GM18867 (cell line): ENCODE data around the gene PLEKHN1.

ENCODE experiments used
- ATAC-seq: cut with Tn5 transposase; IDR thresholded peaks from one replicate; pipeline ENCODE4 v1.9.1; 2021; ENCODE audit warnings: mild to moderate bottlenecking, moderate library complexity; ENCODE audit not compliant: unreplicated experiment

The PLEKHN1 gene

DNA sequence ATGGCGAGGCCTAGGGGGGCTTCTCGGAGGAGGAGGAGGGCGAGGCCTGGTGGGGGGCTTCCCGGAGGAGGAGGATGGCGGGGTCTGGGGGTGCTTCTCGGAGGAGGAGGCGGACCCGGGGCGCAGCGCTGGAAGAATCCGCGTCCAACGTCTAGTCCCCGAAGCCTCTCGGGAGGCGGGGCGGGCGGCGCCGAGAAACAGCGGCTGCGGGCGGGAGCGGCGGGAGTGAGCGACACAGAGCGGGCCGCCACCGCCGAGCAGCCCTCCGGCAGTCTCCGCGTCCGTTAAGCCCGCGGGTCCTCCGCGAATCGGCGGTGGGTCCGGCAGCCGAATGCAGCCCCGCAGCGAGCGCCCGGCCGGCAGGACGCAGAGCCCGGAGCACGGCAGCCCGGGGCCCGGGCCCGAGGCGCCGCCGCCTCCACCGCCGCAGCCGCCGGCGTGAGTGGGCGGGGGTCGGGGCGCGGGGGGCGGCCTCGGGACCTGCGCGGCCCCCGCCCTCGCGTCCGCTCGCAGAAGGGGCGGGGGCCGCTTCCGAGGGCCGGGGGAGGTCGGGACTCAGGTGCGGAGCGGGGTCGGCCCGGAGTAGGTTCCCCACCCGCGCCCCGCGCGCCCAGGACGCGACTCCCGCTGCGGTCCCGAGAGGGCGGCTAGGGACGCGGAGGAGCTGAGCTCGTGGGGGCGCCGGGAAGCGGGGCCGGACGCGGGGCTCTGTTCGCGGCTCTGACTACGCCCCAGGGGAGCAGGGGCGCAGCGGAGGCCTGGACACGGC, 5.7 kb upstream of the PLEKHN1 start, which contains the start of gene KLHL17:
TSS of gene KLHL17 (plus strand) at position 222 of the 769 bp plus-strand sequence. CDS start at position 332, 110 bp downstream.
- peak; percentile 42 for ATAC-seq

DNA sequence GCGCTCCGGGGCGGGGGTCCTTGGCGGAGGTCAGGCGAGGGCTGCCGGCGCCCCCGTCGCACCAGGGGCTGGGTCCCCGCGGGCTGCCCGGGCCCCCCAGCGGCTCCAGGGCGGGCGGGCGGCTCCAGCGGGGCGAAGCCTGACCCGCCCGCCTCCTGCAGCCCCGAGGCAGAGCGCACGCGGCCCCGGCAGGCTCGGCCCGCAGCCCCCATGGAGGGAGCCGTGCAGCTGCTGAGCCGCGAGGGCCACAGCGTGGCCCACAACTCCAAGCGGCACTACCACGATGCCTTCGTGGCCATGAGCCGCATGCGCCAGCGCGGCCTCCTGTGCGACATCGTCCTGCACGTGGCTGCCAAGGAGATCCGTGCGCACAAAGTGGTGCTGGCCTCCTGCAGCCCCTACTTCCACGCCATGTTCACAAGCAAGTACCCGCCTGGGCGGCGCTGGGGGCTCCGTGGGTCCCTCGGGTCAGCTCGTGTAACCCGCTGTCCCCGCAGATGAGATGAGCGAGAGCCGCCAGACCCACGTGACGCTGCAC, 5.1 kb upstream of the PLEKHN1 start:
- no peak for ATAC-seq

DNA sequence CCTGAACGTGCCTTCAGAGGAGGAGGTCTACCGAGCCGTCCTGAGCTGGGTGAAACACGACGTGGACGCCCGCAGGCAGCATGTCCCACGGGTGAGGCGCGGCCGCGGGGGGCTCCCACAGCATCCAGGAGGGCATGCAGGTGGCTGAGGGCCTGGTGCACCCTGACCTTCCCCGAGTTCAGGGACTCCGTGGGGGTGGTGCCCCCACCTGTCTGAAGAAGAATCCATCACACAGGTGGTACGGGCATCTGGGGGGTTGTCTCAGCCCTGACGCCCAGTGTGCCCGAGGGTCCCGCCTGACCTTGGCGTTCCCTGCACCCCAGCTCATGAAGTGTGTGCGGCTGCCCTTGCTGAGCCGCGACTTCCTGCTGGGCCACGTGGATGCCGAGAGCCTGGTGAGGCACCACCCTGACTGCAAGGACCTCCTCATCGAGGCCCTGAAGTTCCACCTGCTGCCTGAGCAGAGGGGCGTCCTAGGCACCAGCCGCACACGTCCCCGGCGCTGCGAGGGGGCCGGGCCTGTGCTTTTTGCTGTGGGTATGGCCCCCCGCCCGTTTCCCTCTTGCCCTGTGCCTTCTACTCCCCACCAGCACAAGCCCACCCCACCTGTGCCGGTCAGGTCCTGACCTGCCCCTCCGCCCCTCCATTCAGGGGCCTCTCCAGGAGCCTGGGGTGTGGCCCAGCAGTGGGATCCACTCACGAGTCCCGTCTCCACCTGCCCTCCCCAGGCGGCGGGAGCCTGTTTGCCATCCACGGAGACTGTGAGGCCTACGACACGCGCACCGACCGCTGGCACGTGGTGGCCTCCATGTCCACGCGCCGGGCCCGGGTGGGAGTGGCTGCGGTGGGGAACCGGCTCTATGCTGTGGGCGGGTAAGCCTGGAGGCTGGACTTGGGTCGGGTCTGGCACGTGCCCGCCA, 3.6 kb upstream of the PLEKHN1 start:
- no peak for ATAC-seq

DNA sequence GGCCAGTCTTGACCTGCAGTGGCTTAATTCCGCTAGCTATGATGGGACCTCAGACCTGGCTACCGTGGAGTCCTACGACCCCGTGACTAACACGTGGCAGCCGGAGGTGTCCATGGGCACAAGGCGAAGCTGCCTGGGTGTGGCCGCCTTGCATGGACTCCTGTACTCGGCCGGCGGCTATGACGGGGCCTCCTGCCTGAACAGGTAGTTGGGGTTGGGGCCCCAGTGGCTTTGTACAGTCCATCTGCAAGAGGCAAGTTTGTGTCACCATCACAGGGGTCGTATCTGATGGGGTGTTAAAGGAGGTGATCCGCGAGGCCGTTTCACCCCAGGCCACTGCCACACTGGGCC, 3.0 kb upstream of the PLEKHN1 start:
- ATAC-seq = no peak

DNA sequence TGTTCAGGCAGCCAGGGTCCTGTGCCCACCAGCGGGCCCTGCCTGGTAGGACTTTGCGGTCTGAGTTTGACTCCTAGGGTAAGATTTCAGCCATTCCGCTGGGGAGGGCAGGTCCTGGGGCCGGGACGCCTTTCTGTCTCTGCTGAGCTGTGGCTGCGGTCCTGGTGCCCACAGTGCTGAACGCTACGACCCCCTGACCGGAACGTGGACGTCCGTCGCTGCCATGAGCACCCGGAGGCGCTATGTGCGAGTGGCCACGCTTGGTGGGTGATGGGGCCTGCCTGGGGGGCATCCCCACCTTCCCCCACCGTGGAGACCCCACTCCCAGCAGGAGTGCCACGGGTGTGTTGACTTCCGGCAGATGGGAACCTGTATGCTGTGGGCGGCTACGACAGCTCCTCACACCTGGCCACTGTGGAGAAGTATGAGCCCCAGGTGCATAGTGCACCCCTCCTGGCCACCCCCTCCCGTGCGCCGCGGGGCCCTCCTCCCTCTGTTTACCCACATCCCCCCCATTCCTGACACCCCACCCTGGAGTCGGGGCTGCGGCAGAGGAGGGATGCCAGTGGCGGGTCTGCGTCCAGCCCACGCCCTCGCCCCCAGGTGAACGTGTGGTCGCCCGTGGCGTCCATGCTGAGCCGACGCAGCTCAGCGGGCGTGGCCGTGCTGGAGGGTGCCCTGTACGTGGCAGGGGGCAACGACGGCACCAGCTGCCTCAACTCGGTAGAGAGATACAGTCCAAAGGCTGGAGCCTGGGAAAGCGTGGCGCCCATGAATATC, 2.3 kb upstream of the PLEKHN1 start:
- ATAC-seq = no peak

DNA sequence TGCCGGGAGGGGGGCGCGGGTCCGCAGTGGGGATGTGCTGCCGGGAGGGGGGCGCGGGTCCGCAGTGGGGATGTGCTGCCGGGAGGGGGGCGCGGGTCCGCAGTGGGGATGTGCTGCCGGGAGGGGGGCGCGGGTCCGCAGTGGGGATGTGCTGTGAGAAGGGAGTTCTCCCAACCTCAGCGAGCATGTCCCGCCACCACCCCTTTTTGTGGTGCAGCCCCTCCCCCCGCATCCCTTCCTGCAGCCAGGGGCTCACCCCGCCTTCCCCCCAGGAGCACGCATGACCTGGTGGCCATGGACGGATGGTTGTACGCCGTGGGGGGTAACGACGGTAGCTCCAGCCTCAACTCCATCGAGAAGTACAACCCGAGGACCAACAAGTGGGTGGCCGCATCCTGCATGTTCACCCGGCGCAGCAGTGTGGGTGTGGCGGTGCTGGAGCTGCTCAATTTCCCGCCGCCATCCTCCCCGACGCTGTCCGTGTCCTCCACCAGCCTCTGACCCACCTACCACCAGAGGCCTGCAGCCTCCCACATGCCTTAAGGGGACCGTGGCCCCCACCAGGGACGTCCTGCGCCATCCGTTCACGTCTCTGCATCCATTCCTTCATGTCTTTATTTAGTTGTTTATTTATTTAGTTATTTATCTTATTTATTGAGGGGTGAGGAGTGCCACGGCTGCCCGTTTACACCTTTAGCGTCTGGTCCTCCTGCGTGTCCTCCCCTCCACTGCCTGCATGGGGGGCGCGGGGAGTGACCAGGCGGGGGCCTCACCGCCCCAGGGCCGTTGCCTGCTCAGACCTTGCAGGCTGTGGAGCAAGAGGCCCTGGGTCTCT, 1.4 kb upstream of the PLEKHN1 start:
- no peak for ATAC-seq

DNA sequence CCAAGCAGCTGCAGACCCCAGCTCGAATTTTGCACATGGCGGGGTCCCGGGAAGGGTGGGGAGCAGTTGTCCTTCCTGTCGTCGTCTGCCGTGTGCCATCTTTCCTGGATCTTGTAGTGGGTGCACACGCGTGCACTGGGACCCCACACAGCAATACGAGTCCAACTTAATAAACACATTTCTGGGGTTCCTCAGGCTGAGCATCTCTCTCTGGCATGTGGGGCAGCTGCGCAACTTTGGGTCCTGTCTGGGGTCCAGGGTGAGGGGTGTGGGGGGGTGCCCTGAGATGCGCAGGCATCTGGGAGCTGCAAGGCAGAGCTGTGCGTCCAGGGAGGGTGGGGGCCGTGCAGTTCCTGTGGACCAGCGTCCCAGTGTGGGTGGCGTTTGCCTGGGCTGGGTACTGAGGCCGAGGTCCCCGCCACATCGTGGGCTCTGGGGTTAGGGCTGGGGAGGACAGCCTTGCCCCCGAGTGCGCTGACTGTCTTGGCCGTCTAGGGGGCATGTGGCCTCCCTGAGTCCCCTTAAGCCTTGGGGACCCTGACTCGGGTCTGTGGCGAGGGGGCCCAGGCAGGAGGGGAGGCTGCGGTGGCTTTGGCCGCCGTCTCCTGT, 652 bp upstream of the PLEKHN1 start:
- no peak for ATAC-seq

DNA sequence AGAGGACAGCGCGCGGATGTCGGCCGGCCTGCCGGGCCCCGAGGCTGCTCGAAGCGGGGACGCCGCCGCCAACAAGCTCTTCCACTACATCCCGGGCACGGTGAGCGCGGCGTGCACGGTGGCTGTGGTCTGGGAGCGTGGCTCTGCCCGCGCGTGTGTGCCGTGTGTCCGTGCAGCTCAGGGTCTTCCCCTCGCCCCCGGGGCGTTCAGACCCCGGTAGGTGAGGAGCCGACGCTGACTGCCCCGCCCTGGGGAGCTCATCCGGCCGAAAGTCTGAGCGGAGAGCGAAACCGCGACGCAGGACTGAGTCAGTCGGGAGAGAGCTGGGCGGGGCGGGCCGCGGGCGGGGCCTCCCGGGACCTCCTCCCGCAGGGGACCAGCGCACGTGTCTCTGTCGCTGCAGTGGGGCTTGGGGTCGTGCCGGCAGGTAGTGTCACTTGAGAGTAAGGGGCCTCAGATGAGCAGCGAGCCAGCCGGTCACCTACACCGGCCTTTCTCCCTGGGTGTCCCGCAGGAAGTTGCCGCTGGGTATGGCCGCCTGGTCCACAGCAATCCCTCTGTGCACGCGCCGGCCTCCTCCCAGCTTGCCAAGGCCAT, 520 bp downstream of the PLEKHN1 start:
- ATAC-seq = peak; percentile 44

DNA sequence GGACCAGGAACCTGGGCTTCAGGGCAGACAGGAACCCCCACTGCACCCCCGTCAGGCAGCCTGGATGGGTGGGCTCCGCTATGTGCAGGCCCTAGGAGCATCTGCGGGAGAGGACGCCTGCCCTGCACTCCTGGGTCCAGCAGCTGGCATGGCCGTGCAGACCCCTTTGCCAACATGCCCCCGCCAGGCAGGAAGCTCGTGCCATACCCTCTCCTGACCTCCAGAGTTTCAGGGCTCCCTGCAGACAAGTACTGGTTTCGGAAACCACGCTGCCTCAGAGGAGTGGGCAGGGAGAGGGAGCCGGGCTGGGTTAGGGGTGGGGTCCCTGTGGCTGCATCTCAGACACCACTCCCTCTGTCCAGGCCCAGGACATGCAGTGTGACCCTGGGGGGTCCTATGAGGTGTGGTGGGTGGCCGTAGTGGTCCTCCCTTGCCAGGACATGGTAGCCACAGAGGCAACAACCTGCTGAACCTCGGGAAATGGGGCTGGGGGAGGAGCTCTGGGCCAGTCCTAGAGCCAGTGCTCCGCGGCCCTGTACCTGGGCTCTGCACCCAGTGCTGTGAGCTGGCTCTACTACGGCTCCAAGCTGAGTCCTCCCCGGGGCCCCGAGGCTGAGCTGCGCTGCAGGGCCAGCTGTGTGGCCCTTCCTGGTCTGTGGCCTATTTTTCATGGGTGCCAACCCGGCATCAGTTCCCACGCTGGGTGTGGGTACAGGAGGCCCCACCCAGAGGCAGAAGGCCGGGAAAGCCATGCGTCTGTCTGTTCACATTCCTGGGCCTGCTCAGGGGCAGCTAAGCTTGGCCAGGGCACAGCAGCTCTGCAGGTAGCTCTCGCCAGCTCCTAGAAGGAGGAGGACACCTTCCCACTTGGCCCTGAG, 1.4 kb downstream of the PLEKHN1 start:
- no peak for ATAC-seq

DNA sequence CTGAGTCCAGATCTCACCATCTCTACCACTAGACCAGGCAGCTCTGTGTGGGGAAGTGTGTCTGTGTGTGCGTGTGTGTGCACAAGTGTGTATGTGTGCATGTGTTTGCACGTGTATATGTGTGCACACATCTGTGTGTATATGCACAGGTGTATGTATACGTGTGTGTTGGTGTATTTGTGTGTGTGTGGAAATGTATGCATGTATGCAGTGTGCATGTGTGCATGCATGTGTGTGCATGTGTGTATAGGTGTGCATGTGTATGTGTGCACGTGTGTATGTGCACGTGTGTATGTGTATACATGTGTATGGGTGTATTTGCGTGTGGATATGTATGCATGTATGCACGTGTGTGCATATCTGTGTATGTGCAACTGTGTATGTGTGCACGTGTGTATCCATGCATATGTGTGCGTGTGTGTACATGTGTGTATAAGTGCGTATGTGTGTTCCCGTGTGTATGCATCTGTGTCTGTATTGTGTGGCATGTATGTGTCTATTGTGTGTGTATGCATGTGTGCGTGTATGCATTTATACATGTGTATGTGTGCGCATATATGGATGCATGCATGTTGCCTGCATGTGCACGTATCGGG, 3.1 kb downstream of the PLEKHN1 start:
- no peak for ATAC-seq

DNA sequence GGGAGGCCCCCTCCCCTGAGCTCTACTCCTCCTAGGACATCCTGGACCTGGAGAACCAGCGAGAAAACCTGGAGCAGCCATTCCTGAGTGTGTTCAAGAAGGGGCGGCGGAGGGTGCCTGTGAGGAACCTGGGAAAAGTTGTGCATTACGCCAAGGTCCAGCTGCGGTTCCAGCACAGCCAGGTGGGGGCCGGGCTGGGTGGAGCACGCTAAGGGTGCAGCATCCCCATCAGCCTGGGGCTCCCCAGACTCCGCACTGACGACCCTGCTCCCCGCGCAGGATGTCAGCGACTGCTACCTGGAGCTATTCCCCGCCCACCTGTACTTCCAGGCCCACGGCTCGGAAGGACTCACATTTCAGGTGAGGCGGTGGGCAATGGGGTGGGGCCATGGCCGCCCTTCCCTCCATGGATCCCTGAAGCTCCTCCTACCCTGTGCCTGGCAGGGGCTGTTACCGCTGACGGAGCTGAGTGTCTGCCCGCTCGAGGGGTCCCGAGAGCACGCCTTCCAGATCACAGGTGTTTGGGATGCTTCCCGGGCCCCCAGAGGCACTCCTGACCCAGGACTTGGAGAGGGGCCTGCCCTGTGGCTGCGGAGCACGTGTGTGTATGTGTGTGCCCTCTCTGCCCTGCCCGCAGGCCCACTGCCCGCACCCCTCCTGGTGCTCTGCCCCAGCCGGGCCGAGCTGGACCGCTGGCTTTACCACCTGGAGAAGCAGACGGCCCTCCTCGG, 4.1 kb downstream of the PLEKHN1 start:
- ATAC-seq = no peak

DNA sequence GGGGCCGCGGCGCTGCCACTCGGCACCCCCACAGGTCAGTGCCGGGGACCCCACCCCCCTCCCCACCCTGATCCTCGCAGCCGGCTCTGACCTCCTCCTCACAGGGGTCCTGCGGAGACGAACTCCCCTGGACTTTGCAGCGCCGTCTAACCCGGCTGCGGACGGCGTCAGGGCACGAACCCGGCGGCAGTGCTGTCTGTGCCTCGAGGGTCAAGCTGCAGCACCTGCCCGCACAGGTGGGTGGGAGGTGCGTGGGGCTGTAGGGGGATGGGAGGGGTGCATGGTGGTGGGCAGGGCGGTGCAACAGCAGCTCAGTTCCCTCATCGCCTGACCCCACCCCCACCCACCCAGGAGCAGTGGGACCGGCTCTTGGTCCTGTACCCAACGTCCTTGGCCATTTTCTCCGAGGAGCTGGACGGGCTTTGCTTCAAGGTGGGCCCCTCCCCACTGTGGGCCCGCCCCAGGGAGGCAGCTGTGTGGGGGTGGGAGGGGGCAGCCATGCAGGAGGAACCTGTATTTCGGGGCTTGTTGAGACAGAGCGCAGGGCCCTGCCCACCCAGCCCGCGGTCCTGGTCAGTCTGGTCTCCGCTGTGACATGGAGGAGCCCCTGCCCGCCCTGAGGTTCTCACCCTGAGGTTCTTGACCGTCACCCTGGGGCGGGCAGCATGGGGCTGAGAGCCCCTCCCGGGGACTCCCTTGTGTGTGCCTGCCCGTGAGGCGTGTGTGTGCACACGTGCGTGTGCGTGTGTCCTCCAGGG, 4.9 kb downstream of the PLEKHN1 start:
- no peak for ATAC-seq

DNA sequence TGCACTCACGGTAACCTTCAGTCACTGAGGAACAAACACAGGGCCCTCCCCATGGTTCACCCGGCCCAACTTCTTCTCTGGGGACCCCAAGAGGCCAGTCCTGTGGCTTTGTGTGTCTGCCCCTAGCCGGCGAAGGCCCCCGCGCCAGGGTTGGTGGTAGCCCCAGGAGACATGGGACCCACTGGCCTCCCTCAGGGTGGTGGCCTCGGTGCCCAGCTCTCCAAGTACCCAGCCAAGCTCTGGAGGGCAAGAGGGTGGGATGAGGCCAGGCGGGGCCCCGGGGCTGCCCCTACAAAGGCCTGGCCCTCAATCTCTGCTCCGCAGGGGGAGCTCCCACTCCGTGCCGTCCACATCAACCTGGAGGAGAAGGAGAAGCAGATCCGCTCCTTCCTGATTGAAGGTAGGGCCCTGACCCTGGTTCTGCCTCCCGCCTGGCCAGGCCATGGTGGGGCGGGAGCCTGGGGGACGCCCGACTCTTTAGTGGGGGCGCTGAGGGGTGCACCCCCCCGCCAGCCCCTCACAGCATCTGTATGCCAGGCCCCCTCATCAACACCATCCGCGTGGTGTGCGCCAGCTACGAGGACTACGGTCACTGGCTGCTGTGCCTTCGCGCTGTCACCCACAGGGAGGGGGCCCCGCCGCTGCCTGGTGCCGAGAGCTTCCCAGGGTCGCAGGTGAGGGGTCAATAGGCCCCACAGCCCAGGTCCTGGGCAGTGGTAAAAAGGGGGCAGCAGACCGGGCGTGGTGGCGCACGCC, 5.6 kb downstream of the PLEKHN1 start:
- ATAC-seq = no peak

DNA sequence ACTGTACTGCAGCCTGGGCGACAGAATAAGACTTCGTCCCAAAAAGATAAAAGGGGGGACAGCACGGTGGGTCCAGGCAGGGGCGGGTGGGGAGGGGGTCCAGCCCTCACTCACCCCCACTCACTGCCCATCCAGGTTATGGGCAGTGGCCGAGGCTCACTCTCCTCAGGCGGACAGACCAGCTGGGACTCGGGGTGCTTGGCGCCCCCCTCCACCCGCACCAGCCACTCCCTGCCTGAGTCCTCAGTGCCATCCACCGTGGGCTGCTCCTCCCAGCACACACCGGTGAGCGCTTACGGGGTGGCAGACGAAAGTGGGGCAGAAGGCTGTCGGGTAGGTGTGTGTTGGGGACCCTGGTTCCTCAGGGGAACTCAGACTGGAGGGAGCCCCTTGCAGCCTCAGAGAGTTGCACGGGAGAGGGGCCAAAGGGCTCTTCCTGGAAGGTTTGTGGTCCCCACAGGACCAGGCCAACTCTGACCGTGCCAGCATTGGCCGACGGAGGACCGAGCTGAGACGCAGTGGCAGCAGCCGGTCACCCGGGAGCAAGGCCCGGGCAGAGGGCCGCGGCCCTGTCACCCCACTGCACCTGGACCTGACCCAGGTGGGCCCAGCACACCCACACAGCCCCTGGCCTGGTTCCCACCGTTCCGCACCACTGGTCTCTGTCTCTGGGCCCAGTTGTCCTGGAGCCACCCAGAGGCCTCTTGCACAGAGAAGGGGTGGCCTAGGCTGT, 6.6 kb downstream of the PLEKHN1 start:
- no peak for ATAC-seq
